Neuronal stem cell (in vitro differentiated cells): ENCODE data around the gene SNX22.

ENCODE experiments used
- DNase-seq: peaks from one replicate; pipeline ENCODE4 v3.0.0-alpha.2; 2013; ENCODE audit warnings: low spot score
- H2AFZ ChIP-seq: one replicate; pipeline ENCODE4 v1.6.1; 2013; ENCODE audit warnings: mild to moderate bottlenecking, low read length, inconsistent platforms
- H2AK5ac ChIP-seq: 2 replicates; pipeline ENCODE4 v1.6.1; 2013; ENCODE audit warnings: low read depth, mild to moderate bottlenecking, inconsistent platforms, low read length, moderate library complexity, mixed read lengths
- H2BK120ac ChIP-seq: 2 replicates; pipeline ENCODE4 v1.6.1; 2013; ENCODE audit warnings: low read depth, mild to moderate bottlenecking, inconsistent platforms, low read length, moderate library complexity, mixed read lengths
- H2BK12ac ChIP-seq: one replicate; pipeline ENCODE4 v1.6.1; 2013; ENCODE audit warnings: low read length, inconsistent platforms
- H2BK15ac ChIP-seq: 2 replicates; pipeline ENCODE4 v1.6.1; 2013; ENCODE audit warnings: mild to moderate bottlenecking, low read length, inconsistent platforms, mixed read lengths
- H2BK5ac ChIP-seq: one replicate; pipeline ENCODE4 v1.6.1; 2013; ENCODE audit warnings: inconsistent platforms, mild to moderate bottlenecking, low read length, moderate library complexity
- H3K14ac ChIP-seq: one replicate; pipeline ENCODE4 v1.6.1; 2013; ENCODE audit warnings: low read length, inconsistent platforms
- H3K18ac ChIP-seq: 2 replicates; pipeline ENCODE4 v1.6.1; 2013; ENCODE audit warnings: low read length, inconsistent platforms
- H3K23ac ChIP-seq: 2 replicates; pipeline ENCODE4 v1.6.1; 2013; ENCODE audit warnings: low read depth, mild to moderate bottlenecking, mixed read lengths, low read length, inconsistent platforms; ENCODE audit not compliant: poor library complexity
- H3K27ac ChIP-seq: replicated peaks from 3 replicates; pipeline ENCODE4 v1.5.1; 2013; ENCODE audit warnings: low read length, inconsistent platforms
- H3K27me3 ChIP-seq, 3 experiments: 2 replicates each; pipeline ENCODE4 v1.6.1; 2013; ENCODE audit warnings: low read length in 3 of 3, mild to moderate bottlenecking in 2 of 3, inconsistent platforms in 1 of 3, low read depth in 1 of 3, mixed read lengths in 1 of 3, moderate library complexity in 1 of 3; ENCODE audit not compliant: control insufficient read depth in 3 of 3, insufficient read depth in 3 of 3
- H3K36me3 ChIP-seq, 2 donors: replicated peaks in 1 of 2; 2 replicates each; pipeline ENCODE4 v1.6.1; 2013; ENCODE audit warnings: low read length in 2 of 2; ENCODE audit not compliant: control insufficient read depth in 2 of 2, insufficient read depth in 2 of 2
- H3K4ac ChIP-seq: 2 replicates; pipeline ENCODE4 v1.6.1; 2013; ENCODE audit warnings: inconsistent platforms, mild to moderate bottlenecking, low read length, moderate library complexity
- H3K4me1 ChIP-seq, 2 donors: 1 replicate in 1 of 2; 2 replicates in 1 of 2; pipeline ENCODE4 v1.6.1; 2013; ENCODE audit warnings: low read length in 2 of 2, low read depth in 1 of 2; ENCODE audit not compliant: control insufficient read depth in 2 of 2, insufficient read depth in 1 of 2
- H3K4me2 ChIP-seq: one replicate; pipeline ENCODE4 v1.6.1; 2013; ENCODE audit warnings: mild to moderate bottlenecking, low read length, inconsistent platforms; ENCODE audit not compliant: insufficient read depth, poor library complexity, severe bottlenecking
- H3K4me3 ChIP-seq, 2 donors: 2 replicates each; pipeline ENCODE4 v1.5.1; 2013; ENCODE audit warnings: low read length in 2 of 2, mild to moderate bottlenecking in 2 of 2, inconsistent platforms in 1 of 2, moderate library complexity in 1 of 2
- H3K79me1 ChIP-seq: one replicate; pipeline ENCODE4 v1.6.1; 2013; ENCODE audit warnings: low read depth, mild to moderate bottlenecking, inconsistent platforms, low read length, moderate library complexity
- H3K9ac ChIP-seq: one replicate; pipeline ENCODE4 v1.6.1; 2013; ENCODE audit warnings: mild to moderate bottlenecking, low read depth, low read length, inconsistent platforms; ENCODE audit not compliant: poor library complexity
- H3K9me3 ChIP-seq, 2 donors: replicated peaks in 1 of 2; 2 replicates each; pipeline versions ENCODE3 to v1.6.1; 2013; ENCODE audit warnings: low read length in 2 of 2, mild to moderate bottlenecking in 2 of 2, inconsistent platforms in 1 of 2, low read depth in 1 of 2, mixed read lengths in 1 of 2, moderate library complexity in 1 of 2; ENCODE audit not compliant: control insufficient read depth in 2 of 2, insufficient read depth in 1 of 2
- H4K8ac ChIP-seq: one replicate; pipeline ENCODE4 v1.6.1; 2013; ENCODE audit warnings: low read depth, mild to moderate bottlenecking, inconsistent platforms, low read length, moderate library complexity
- H4K91ac ChIP-seq: one replicate; pipeline ENCODE4 v1.6.1; 2013; ENCODE audit warnings: low read length, low read depth, mild to moderate bottlenecking, inconsistent platforms; ENCODE audit not compliant: poor library complexity
- WGBS, 2 donors: extraction: QIAGEN DNeasy Blood & Tissue Kit; methylation state at CpG; one replicate each; pipeline ENCODE4 v1.1.7; 2013; ENCODE audit warnings: missing lambda C conversion rate in 2 of 2, mixed read lengths in 1 of 2; ENCODE audit not compliant: insufficient read length in 2 of 2, insufficient replicate concordance in 1 of 2; ENCODE audit errors: extremely low coverage in 2 of 2; 5-methylcytosine and 5-hydroxymethylcytosine counted together

The SNX22 gene

GRCh38 chr15:64122444-64122843 is 29.1 kb upstream of the SNX22 start:
- Histone ChIP-seq H2AFZ (no peak overlapping the region), H3K79me1 (no peaks in the 10 kb centered on the region), H3K14ac (no peak overlapping the region), H3K27me3 (no peaks in the 10 kb centered on the region), H3K23ac (no peak overlapping the region), H3K27ac (no peak overlapping the region), H3K4me1 (no peaks in the 10 kb centered on the region), H3K9me3 (no peaks in the 10 kb centered on the region), H3K36me3 (peaks cover 29 to 95% of the 10 kb centered on the region in 2 donors), H2BK15ac (no peak overlapping the region), H3K18ac (no peak overlapping the region), H2BK12ac (no peak overlapping the region), H3K4ac (no peak overlapping the region), H3K9ac (no peak overlapping the region), H4K8ac (no peak overlapping the region), H4K91ac (no peak overlapping the region), H3K4me3 (peak overlapping the region in 1 of 2 donors; percentile 60), H2AK5ac (no peak overlapping the region), H2BK5ac (no peak overlapping the region), H2BK120ac (no peak overlapping the region), H3K4me2 (no peak overlapping the region)
- DNase-seq: no peak
- WGBS, 2 donors: no CpG with 5 or more reads among the region's 1 CpG

- Histone ChIP-seq H3K4ac (no peak overlapping the region), H3K18ac (no peak overlapping the region), H2BK12ac (no peak overlapping the region), H2BK15ac (no peak overlapping the region), H2AK5ac (no peak overlapping the region), H2AFZ (no peak overlapping the region), H3K9me3 (no peaks in the 10 kb centered on the region), H3K23ac (no peak overlapping the region), H3K79me1 (no peaks in the 10 kb centered on the region), H2BK5ac (no peak overlapping the region), H3K27ac (no peak overlapping the region), H4K8ac (no peak overlapping the region), H3K27me3 (no peaks in the 10 kb centered on the region), H3K4me2 (no peak overlapping the region), H3K4me1 (no peaks in the 10 kb centered on the region), H3K9ac (no peak overlapping the region), H3K4me3 (no peak overlapping the region), H3K14ac (no peak overlapping the region), H3K36me3 (peaks cover 33 to 95% of the 10 kb centered on the region in 2 donors), H4K91ac (no peak overlapping the region), H2BK120ac (no peak overlapping the region)
- WGBS, 2 donors: no CpG with 5 or more reads among the region's 3 CpGs
- DNase-seq: no peak
These were observed 28.6 kb upstream of the SNX22 start for GRCh38 chr15:64122936-64123351.

GRCh38 chr15:64125978-64126377 is 25.6 kb upstream of the SNX22 start:
- Histone ChIP-seq H3K4ac (no peak overlapping the region), H3K27me3 (no peaks in the 10 kb centered on the region), H3K18ac (no peak overlapping the region), H3K9ac (no peak overlapping the region), H2BK120ac (no peak overlapping the region), H3K23ac (no peak overlapping the region), H3K14ac (no peak overlapping the region), H3K79me1 (no peaks in the 10 kb centered on the region), H2BK5ac (no peak overlapping the region), H2BK15ac (no peak overlapping the region), H3K4me2 (no peak overlapping the region), H4K91ac (no peak overlapping the region), H3K4me1 (no peaks in the 10 kb centered on the region), H2AK5ac (no peak overlapping the region), H2BK12ac (no peak overlapping the region), H3K4me3 (no peak overlapping the region), H3K36me3 (peaks cover 37 to 94% of the 10 kb centered on the region in 2 donors), H2AFZ (no peak overlapping the region), H3K27ac (no peak overlapping the region), H3K9me3 (no peaks in the 10 kb centered on the region), H4K8ac (no peak overlapping the region)
- no CpG with 5 or more reads among the region's 3 CpGs for WGBS, 2 donors
- no peak for DNase-seq

- Histone ChIP-seq H3K4me1 (no peaks in the 10 kb centered on the region), H3K9ac (no peak overlapping the region), H2AK5ac (no peak overlapping the region), H2BK5ac (no peak overlapping the region), H2BK15ac (no peak overlapping the region), H3K27ac (no peak overlapping the region), H3K14ac (no peak overlapping the region), H3K4me2 (no peak overlapping the region), H3K36me3 (peaks cover 46 to 94% of the 10 kb centered on the region in 2 donors), H3K27me3 (no peaks in the 10 kb centered on the region), H2BK120ac (no peak overlapping the region), H3K79me1 (no peaks in the 10 kb centered on the region), H3K4me3 (no peak overlapping the region), H4K8ac (no peak overlapping the region), H3K9me3 (no peaks in the 10 kb centered on the region), H2BK12ac (no peak overlapping the region), H3K18ac (no peak overlapping the region), H2AFZ (no peak overlapping the region), H3K4ac (no peak overlapping the region), H4K91ac (no peak overlapping the region), H3K23ac (no peak overlapping the region)
- WGBS, 2 donors: no CpG with 5 or more reads among the region's 6 CpGs
- no peak for DNase-seq
These were observed 23.8 kb upstream of the SNX22 start for GRCh38 chr15:64127521-64128270.
